Fibroblast of mammary gland (primary cell): ENCODE measurements around the gene TAPBP.
A peak's percentile ranks its signal among the peaks of the same experiment; 100 is the strongest.

ENCODE experiments used
- DNase-seq: peaks from one replicate; pipeline ENCODE4 v3.0.0-alpha.2; 2010; ENCODE audit warnings: low read depth
- H3K4me3 ChIP-seq: 2 replicates; pipeline ENCODE4 v1.5.1; 2011; ENCODE audit warnings: low read depth, mild to moderate bottlenecking, low read length, moderate library complexity; ENCODE audit not compliant: control insufficient read depth
- TF ChIP-seq, protein P1 (sequence below): conservative IDR thresholded peaks from 2 replicates; pipeline ENCODE4 v1.5.1; 2011; ENCODE audit warnings: low read depth, low read length, inconsistent platforms; ENCODE audit not compliant: control insufficient read depth, insufficient read depth

TAPBP gene

DNA sequence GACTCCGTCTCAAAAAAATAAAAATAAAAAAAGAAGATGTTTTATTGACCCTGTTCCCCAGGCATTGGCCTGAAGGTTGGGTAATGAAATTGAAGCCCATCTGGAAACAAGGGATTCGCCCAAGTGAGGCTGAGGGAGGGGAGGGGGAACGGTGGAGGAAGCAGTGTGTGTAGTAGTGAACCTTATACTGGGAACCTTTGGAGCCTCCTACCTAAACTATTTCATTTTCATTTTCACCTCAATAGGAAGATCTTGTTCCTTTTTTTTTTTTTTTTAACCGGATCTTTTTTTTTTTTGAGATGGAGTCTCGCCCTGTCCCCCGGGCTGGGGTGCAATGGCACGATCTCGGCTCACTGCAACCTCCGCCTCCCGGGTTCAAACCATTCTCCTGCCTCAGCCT is 16.9 kb upstream of the TAPBP start:
- DNase-seq = no peak
- TF ChIP-seq, protein P1, sequence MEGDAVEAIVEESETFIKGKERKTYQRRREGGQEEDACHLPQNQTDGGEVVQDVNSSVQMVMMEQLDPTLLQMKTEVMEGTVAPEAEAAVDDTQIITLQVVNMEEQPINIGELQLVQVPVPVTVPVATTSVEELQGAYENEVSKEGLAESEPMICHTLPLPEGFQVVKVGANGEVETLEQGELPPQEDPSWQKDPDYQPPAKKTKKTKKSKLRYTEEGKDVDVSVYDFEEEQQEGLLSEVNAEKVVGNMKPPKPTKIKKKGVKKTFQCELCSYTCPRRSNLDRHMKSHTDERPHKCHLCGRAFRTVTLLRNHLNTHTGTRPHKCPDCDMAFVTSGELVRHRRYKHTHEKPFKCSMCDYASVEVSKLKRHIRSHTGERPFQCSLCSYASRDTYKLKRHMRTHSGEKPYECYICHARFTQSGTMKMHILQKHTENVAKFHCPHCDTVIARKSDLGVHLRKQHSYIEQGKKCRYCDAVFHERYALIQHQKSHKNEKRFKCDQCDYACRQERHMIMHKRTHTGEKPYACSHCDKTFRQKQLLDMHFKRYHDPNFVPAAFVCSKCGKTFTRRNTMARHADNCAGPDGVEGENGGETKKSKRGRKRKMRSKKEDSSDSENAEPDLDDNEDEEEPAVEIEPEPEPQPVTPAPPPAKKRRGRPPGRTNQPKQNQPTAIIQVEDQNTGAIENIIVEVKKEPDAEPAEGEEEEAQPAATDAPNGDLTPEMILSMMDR = no peak
- H3K4me3 ChIP-seq = no peak overlapping the region

GRCh38 chr6:33329058-33329457 is 15.2 kb upstream of the TAPBP start:
- DNase-seq = no peak
- H3K4me3 ChIP-seq = no peak overlapping the region
- TF ChIP-seq, protein P1 = no peak

DNA sequence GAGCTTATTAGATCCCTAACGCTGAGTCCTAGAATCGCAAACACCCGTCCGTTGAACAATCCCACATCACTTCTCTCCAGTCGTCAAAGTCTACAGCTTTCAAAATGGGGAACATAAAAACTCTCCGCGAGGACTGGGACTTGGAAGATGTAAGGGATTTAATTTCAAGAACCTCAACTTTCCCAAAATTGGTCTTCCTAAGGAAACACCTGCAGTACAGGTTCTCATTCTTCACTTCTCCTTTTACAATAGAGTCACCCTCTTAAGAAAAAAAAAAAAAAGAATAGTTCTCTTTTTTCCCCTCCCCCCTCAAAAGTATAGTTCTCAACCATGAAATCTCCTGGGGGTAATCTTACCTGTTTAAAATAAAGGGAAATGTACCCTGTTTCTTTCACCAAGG is 10.2 kb upstream of the TAPBP start:
- TF ChIP-seq, protein P1 = no peak
- H3K4me3 ChIP-seq = no peak overlapping the region
- no peak for DNase-seq

GRCh38 chr6:33323623-33323948 is 9.7 kb upstream of the TAPBP start:
- DNase-seq = no peak
- TF ChIP-seq, protein P1 = no peak
- H3K4me3 ChIP-seq = peak overlapping the region; percentile 85

DNA sequence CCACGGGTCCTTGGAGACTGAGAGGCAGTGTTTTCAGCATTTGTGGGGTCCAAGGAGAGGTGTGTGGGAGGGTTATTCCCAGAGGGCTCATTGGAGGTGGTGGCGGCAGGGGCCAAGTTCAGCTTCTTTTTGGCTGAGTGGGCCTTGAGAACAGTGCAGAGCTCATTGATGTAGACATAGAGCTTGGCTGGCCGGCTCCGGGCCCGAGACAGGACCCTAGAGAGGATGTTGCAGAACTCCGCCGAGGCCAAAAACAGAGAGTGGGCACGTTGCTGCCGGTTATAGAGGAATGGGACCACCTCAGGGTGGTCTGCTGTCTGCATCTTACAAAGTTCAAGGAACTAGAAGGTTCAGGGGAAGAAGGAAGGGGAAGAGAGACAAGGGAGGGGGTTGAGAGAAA is 7.3 kb upstream of the TAPBP start:
- TF ChIP-seq, protein P1 = no peak
- DNase-seq = peak; percentile 44
- peak overlapping the region; percentile 85 for H3K4me3 ChIP-seq

DNA sequence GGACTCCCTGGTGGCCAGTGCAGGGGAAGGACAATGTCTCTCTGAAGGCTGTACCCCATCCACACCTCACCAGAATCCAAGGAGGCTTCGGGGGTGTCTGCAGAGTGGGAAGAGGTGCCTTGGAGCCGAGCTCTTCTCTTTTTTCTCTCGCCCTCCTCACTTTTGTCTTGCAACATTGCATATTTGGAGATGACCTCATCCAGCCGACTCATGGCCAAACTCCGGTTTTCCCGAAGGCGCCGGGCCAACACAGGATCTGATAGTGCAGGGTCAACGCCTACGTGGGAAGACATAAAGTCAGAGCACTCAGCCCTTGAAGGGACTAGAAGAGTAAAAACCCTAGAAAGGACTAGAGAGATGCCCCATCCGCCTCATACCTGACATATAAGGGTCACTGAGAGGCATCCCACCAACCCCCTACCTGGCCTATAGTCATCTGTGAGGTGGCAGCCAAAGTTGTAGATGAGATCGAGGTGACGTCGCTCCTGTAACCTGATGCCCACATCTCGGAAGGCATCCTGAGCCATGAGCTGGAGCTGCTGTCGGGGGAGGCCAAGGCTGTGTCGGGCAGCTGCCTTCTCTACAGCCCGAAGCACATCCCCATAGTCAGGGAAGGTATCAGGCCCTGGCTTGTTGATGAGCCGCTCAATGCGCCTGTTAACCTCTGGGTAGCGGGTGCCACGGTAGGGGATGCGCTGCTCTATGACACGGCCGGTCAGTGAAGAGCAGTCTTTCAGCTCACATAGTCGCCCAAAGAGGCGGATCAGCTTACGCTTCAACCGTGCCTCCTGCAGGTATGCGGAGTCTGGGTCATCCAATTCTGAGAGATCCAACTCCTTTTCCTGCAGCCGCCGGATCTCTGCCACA is 6.7 kb upstream of the TAPBP start:
- TF ChIP-seq, protein P1 = no peak
- peak overlapping the region; percentile 85 for H3K4me3 ChIP-seq
- peak; percentile 96 for DNase-seq
